PFSK-1 (cell line): Measurements from ENCODE around the gene MGAM2.

ENCODE experiments used
- POLR2AphosphoS5 ChIP-seq: IDR thresholded peaks from 2 replicates; pipeline ENCODE4 v1.6.1; 2012; ENCODE audit warnings: low read depth, mild to moderate bottlenecking, control low read depth, low read length, moderate library complexity
- SIN3A ChIP-seq: IDR thresholded peaks from 2 replicates; pipeline ENCODE4 v1.6.1; 2012; ENCODE audit warnings: mild to moderate bottlenecking, low read length, moderate library complexity, borderline replicate concordance; ENCODE audit not compliant: insufficient read depth
- TAF1 ChIP-seq: IDR thresholded peaks from 2 replicates; pipeline ENCODE4 v1.6.1; 2012; ENCODE audit warnings: low read length, control low read depth, borderline replicate concordance; ENCODE audit not compliant: insufficient read depth
- TF ChIP-seq, protein P1 (sequence below), 2 experiments: IDR thresholded peaks; 2 replicates each; pipeline versions ENCODE4 v1.6.1 to v1.8.0; 2011 to 2012; ENCODE audit warnings: low read depth in 2 of 2, low read length in 2 of 2, control low read depth in 1 of 2, inconsistent platforms in 1 of 2, mild to moderate bottlenecking in 1 of 2, moderate library complexity in 1 of 2; ENCODE audit not compliant: insufficient read depth in 1 of 2

DNA sequence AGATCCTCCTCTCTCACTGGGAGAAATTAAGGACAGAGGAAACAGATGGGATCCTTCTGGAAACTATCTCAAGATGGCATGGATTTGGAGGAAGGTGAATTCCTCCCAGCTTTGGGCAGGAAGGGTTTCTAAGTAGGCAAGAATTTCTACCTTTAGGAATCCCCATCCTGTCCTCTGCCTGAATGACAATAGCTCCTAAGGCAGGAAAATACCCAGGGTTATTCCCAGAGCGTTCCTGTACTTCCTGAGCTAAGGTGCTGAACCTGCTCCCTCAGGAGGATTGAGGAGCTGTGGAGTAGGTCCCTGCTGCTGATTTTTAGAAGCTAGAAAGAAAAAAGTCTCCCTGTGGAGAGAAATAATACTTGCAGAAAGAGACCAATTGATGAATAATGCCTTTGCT lies 568 bp downstream of the MGAM2 start:
- TF ChIP-seq, protein P1, sequence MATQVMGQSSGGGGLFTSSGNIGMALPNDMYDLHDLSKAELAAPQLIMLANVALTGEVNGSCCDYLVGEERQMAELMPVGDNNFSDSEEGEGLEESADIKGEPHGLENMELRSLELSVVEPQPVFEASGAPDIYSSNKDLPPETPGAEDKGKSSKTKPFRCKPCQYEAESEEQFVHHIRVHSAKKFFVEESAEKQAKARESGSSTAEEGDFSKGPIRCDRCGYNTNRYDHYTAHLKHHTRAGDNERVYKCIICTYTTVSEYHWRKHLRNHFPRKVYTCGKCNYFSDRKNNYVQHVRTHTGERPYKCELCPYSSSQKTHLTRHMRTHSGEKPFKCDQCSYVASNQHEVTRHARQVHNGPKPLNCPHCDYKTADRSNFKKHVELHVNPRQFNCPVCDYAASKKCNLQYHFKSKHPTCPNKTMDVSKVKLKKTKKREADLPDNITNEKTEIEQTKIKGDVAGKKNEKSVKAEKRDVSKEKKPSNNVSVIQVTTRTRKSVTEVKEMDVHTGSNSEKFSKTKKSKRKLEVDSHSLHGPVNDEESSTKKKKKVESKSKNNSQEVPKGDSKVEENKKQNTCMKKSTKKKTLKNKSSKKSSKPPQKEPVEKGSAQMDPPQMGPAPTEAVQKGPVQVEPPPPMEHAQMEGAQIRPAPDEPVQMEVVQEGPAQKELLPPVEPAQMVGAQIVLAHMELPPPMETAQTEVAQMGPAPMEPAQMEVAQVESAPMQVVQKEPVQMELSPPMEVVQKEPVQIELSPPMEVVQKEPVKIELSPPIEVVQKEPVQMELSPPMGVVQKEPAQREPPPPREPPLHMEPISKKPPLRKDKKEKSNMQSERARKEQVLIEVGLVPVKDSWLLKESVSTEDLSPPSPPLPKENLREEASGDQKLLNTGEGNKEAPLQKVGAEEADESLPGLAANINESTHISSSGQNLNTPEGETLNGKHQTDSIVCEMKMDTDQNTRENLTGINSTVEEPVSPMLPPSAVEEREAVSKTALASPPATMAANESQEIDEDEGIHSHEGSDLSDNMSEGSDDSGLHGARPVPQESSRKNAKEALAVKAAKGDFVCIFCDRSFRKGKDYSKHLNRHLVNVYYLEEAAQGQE (IDR thresholded peaks at IDR 0.05; ENCODE audit: insufficient read depth in 1 of 2, low read depth in 2 of 2, low read length in 2 of 2): no peak
- TF ChIP-seq POLR2AphosphoS5 (no peak), SIN3A (no peak), TAF1 (no peak)
